HG02938 (cell line): ENCODE results near the gene MLXIPL.
"Not testable (repeated sequence)": the region's sequence is repeated elsewhere in the genome, so short reads cannot be mapped to it uniquely, and the experiment has no call there.

Source experiments
- ATAC-seq: cut with Tn5 transposase; IDR thresholded peaks from one replicate; pipeline ENCODE4 v1.9.1; 2021; ENCODE audit warnings: mild to moderate bottlenecking, moderate library complexity; ENCODE audit not compliant: unreplicated experiment

MLXIPL gene

GRCh38 chr7:73585196-73585595 lies 39.1 kb downstream of the MLXIPL start:
- ATAC-seq = no peak

DNA sequence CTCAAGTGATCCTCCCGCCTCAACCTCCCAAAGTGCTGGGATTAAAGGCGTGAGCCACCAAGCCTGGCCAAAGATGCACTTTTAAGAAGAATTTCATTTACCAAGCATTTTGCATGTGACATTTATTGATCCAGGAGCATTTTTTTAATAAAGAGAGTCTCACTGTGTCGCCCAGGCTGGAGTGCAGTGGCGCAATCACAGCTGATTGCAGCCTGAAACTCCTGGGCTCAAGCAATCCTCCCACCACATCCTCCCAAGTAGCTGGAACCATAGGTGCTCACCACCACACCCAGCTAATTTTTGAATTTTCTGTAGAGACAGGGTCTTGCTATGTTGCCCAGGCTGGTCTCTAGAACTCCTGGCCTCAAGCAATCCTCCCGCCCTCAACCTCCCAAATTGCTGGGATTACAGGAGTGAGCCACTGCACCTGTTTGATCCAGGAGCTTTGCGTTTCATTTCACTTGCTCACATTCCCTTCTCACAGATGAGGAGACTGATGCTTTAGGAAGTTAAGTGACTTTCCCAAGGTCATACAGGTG lies 41.6 kb downstream of the MLXIPL start:
- ATAC-seq = no peak

- ATAC-seq = not testable (repeated sequence)
Measured at GRCh38 chr7:73581006-73581405, 43.3 kb downstream of the MLXIPL start.

DNA sequence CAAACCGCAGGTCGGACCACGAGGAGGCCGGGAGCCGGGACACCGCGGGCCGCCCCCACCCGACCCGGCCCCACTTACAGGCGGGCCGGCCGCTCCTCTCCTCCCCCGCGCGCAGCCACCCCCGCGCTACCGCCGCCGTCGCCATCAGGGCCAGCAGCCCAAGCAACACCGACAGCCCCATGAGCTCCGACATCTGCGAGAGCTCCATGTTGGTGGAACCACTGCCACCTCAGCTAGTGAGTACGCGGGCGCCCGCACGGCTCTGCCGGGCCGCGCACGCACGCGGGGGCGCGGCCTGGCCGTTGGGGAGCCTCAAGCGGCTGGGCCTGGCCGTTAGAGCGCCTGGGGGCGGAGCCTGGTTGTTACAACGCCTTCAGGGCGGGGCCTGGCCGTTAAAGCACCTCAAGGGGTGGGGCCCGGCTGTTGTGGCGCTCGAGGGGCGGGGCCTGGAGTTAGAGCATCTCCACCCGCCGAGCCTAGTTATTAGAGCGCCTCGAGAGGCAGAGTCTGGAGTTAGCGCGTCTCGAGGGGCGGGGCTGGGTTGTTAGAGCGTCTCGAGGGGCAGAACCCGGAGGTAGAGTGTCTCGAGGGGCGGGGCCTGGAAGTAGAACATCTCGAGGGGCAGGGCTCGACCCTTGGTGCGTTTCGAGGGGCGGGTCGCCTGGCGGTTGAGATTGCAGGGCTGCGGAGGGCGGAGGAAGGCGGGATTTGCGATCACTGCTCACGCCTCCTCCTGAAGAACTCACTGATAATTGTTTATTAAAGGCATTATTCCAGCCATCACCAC lies 45.8 kb downstream of the MLXIPL start, which contains the start of gene TBL2:
TSS of gene TBL2 (minus strand) at position 238 of the 787 bp plus-strand sequence. CDS start at position 208, 30 bp downstream.
- ATAC-seq = peak; percentile 89

- peak; percentile 20 for ATAC-seq
Measured at GRCh38 chr7:73577627-73578341, 46.5 kb downstream of the MLXIPL start.

GRCh38 chr7:73573791-73574190 lies 50.5 kb downstream of the MLXIPL start:
- ATAC-seq = no peak

GRCh38 chr7:73573276-73573675 lies 51.0 kb downstream of the MLXIPL start:
- ATAC-seq = no peak

GRCh38 chr7:73572767-73573186 lies 51.5 kb downstream of the MLXIPL start:
- no peak for ATAC-seq

DNA sequence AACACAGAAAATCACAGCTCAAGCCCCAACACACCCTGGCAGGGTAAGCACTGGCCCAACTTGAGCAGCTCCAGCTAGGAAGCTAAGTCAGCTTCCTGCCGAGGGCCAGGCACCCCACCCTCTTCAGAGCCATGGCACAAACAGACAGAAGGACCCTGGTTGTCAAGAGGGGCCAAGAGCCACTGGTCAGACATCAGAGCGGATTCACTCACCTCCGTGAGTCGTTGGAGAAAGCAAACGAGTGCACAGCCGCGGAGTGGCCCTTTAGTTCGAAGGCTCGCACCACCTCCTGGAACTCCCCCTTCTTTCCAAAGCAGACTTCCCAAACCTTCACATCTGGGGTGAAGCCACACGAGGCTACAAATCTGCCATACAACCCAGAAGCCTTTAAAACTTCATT lies 53.3 kb downstream of the MLXIPL start:
- no peak for ATAC-seq

GRCh38 chr7:73570521-73570920 lies 53.8 kb downstream of the MLXIPL start:
- no peak for ATAC-seq

- ATAC-seq = no peak
Measured at GRCh38 chr7:73569042-73569608, 55.2 kb downstream of the MLXIPL start.

DNA sequence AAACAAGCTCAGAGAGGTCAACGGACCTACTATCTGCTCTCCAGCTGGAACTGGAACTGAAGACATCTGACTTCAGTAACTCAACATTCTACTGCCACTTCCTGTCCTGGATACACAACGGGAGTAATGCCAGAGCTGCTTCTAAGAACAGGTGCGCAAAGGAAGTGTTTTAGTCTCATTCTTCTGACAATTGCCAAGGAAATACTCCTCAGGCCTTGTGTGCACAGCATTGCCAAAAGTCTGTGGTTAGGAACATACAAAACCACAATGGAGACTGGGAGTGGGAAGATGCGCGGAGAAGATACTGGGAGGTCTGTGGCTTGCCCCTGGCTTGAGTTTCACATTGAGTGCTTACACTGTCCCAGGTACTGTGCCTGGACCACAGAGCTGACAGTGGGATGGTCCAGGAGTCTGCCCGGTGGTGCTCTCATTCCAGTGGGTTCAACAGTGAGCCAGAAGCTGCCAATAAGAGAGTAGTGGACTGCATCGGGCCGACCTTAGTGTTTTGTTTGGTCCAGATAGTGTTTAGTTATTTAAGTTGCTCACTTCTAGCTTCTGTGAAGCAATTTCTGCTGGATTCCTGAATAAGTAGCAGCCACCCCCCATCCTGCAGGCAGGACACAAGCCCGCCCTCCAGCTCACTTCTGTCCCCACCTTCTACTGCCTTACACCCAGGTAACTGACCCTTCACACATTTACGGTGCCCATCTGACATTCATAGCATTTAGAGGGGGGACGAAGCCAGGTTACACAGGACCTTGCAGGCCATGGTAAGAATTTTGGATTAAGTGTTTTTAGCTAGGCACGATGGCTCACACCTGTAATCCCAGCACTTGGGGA lies 56.3 kb downstream of the MLXIPL start:
- ATAC-seq = no peak

GRCh38 chr7:73567140-73567539 lies 57.2 kb downstream of the MLXIPL start:
- no peak for ATAC-seq

DNA sequence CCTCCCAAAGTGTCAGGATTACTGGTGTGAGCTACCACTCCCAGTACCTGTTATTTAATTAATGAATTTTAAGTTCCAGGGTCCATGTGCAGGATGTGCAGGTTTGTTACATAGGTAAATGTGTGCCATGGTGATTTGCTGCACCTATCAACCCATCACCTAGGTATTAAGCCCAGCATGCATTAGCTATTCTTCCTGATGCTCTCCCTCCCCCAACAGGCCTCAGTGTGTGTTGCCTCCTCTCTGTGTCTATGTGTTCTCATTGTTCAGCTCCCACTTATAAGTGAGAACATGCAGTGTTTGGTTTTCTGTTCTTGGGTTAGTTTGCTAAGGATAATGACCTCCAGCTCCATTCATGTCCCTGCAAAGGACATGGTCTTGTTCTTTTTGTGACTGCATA lies 57.9 kb downstream of the MLXIPL start:
- not testable (repeated sequence) for ATAC-seq

DNA sequence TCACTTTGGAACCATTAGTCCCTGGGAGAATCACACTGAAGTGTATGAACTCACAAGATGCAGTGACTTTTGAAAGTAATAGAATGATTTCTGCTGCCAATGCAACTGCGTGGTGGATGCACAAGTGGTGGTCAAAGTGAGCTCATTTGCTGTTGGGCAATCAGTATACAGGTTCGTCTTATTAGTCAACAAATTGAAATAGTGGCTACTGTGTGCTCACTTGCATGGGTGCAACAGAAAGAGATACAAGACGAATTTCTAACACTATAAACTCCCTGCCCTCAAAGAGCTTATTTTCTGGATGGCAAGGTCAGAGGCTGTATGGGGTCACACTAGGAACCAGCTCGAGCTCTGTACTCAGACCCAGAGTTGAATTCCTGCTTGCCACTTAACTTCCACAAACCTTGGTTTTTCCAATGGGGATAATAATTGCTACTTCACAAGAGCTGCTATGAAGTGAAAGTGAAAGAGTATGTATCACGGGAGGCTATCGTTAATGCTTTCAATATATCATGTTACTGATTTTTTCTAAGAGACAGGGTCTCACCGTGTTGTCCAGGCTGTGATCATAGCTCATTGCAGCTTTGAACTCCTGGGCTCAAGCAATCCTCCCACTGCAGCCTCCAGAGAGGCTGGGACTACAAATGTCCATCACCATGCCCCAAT lies 58.5 kb downstream of the MLXIPL start:
- no peak for ATAC-seq

DNA sequence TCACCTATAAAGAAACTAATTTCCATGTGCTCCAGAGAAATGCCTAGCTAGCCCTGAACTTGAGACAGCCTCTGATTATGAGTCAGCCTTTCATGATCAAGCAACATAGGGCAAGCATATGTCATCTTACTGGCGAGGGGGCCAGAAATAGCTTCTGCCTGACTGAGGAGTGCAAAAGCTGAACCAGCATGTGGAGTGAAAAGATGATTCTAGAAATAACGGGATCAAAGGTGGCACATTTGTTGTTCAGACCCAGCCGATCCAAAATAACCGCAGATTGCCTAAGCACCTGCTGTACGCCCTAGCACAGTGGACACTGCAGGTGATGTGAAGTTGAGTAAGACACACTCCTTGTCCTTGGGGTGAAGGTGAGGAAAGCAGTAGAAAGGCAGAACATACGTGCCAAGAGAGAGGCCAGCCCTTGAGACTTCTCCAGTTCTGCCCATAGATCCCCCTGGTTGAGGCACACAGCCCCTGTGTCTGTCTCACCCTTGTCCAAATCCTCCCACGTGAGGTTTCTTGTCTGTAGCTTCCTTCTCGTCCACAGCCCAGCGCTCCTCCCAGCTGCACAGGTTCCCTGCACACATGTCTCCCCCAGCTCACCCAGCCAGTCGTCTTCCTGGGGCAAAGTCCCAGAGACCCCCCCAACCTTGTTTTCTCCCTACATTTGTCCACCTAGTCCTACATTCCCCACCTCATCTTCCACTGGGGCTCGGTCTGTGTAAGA lies 64.0 kb downstream of the MLXIPL start:
- ATAC-seq = no peak

- ATAC-seq = peak; percentile 46
Measured at GRCh38 chr7:73557397-73558257, 66.7 kb downstream of the MLXIPL start, which contains the start of gene BCL7B. Gene BCL7B (minus strand): TSS chr7:73557690. CDS start chr7:73557578, 112 bp downstream.

DNA sequence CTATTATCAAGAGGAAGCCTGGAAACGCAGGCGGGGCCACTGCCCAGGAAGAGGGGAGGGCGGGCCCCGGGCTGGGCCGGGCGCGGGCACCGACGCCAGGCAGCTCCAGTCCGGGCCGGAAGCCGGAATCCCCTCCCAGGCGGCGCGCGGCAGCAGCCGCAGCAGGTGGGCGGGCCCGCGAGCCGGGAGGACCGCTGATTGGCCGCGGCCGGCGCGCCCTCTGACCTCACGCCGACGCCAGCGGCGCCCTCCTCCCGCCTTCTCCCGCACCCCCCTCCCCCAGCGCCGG lies 67.3 kb downstream of the MLXIPL start:
- ATAC-seq = peak; percentile 77
